ENCODE data around the gene AURKAIP1.

AURKAIP1 gene

GRCh38 chr1:1361233-1361981 is 13.6 kb downstream of the AURKAIP1 start:
- DNase-seq (ENCODE audit: low read depth in 2 of 2) = no peak

GRCh38 chr1:1360506-1361169 is 14.4 kb downstream of the AURKAIP1 start:
- DNase-seq (ENCODE audit: low read depth in 2 of 2) = no peak

- no peak for DNase-seq (ENCODE audit: low read depth in 2 of 2)
These were observed 15.1 kb downstream of the AURKAIP1 start for GRCh38 chr1:1359664-1360468.

GRCh38 chr1:1359308-1359663 is 15.7 kb downstream of the AURKAIP1 start:
- no peak for DNase-seq (ENCODE audit: low read depth in 2 of 2)

- DNase-seq (ENCODE audit: low read depth in 2 of 2) = no peak
These were observed 16.4 kb downstream of the AURKAIP1 start, which contains the start of gene MXRA8 for GRCh38 chr1:1358433-1359271. TSS of gene MXRA8 (minus strand) at chr1:1358555. CDS start at chr1:1358504, 51 bp downstream.

GRCh38 chr1:1357871-1358432 is 17.1 kb downstream of the AURKAIP1 start:
- DNase-seq (ENCODE audit: low read depth in 2 of 2) = no peak

GRCh38 chr1:1356796-1357401 is 18.1 kb downstream of the AURKAIP1 start:
- DNase-seq (ENCODE audit: low read depth in 2 of 2) = no peak

- no peak for DNase-seq (ENCODE audit: low read depth in 2 of 2)
These were observed 18.7 kb downstream of the AURKAIP1 start for GRCh38 chr1:1356166-1356795.

GRCh38 chr1:1355416-1355815 is 19.6 kb downstream of the AURKAIP1 start:
- DNase-seq (ENCODE audit: low read depth in 2 of 2) = no peak

- no peak for DNase-seq (ENCODE audit: low read depth in 2 of 2)
These were observed 20.4 kb downstream of the AURKAIP1 start for GRCh38 chr1:1354271-1355247.

- no peak for DNase-seq (ENCODE audit: low read depth in 2 of 2)
These were observed 21.4 kb downstream of the AURKAIP1 start for GRCh38 chr1:1353389-1354151.

- no peak for DNase-seq (ENCODE audit: low read depth in 2 of 2)
These were observed 22.1 kb downstream of the AURKAIP1 start for GRCh38 chr1:1352786-1353388.

GRCh38 chr1:1351511-1352427 is 23.2 kb downstream of the AURKAIP1 start:
- DNase-seq (ENCODE audit: low read depth in 2 of 2) = no peak

GRCh38 chr1:1349256-1350012 is 25.6 kb downstream of the AURKAIP1 start, which contains the start of gene DVL1:
TSS of gene DVL1 (minus strand) at chr1:1349418. CDS start at chr1:1349065, 353 bp downstream.
- peak; percentile 65 to 77 for DNase-seq (ENCODE audit: low read depth in 2 of 2)

- DNase-seq (ENCODE audit: low read depth in 2 of 2) = no peak
These were observed 26.4 kb downstream of the AURKAIP1 start for GRCh38 chr1:1348420-1349255.

Measured in stimulated activated CD4-positive, alpha-beta T cell treated with anti-CD3 and anti-CD28 coated beads, Interleukin-1b, Interleukin-23, amount 100 ng/mL, for 4 hours (primary cell).